ENCODE results near the gene CEP162. TPM values are rescaled to one million over a fixed set of nuclear protein-coding genes. Genes with fewer than 3 reads are reported as not detected.
"Not testable (repeated sequence)": the region's sequence is repeated elsewhere in the genome, so short reads cannot be mapped to it uniquely, and the experiment has no call there.

CEP162 gene
- total and polyA plus RNA-seq, 5 donors from 2014 or later: 2.2 to 6.0 (median 2.8) TPM

- H3K27me3 ChIP-seq (ENCODE audit: control insufficient read depth, insufficient read depth, low read length): no peaks in the 10 kb centered on the region
- H3K4me3 Mint-ChIP-seq: no peak overlapping the region
- no peaks in the 10 kb centered on the region for H3K9me3 ChIP-seq (ENCODE audit: control insufficient read depth in 2 of 2, low read length in 2 of 2)
- H3K4me3 ChIP-seq (ENCODE audit: low read depth, low read length): no peak overlapping the region
- peaks cover 45% of the 10 kb centered on the region for H3K36me3 Mint-ChIP-seq
- H3K27ac Mint-ChIP-seq: no peak overlapping the region
- peaks cover 12% of the 10 kb centered on the region for H3K36me3 ChIP-seq (ENCODE audit: control insufficient read depth, insufficient read depth, low read length)
- DNase-seq (no peak), ATAC-seq (ENCODE audit: low read depth in 2 of 2) (no peak)
- H3K4me1 Mint-ChIP-seq: peaks cover 0 to 2% (median 0%) of the 10 kb centered on the region in 4 donors
- H3K27me3 Mint-ChIP-seq: no peaks in the 10 kb centered on the region
- peaks cover 0 to 3% (median 0%) of the 10 kb centered on the region in 7 donors for H3K9me3 Mint-ChIP-seq
- H3K4me1 ChIP-seq (ENCODE audit: control insufficient read depth, insufficient read depth, low read length, poor library complexity, severe bottlenecking): no peaks in the 10 kb centered on the region
- H3K27ac ChIP-seq (ENCODE audit: insufficient read depth, low read length, poor library complexity, severe bottlenecking): no peak overlapping the region
Measured at GRCh38 chr6:84167457-84167856, 60.0 kb downstream of the CEP162 start.

GRCh38 chr6:84166395-84166794 lies 61.0 kb downstream of the CEP162 start:
- Histone ChIP-seq H3K9me3 (ENCODE audit: control insufficient read depth in 2 of 2, low read length in 2 of 2) (no peaks in the 10 kb centered on the region), H3K27ac (ENCODE audit: insufficient read depth, low read length, poor library complexity, severe bottlenecking) (no peak overlapping the region), H3K27me3 (ENCODE audit: control insufficient read depth, insufficient read depth, low read length) (no peaks in the 10 kb centered on the region), H3K36me3 (ENCODE audit: control insufficient read depth, insufficient read depth, low read length) (peaks cover 13% of the 10 kb centered on the region), H3K4me1 (ENCODE audit: control insufficient read depth, insufficient read depth, low read length, poor library complexity, severe bottlenecking) (no peaks in the 10 kb centered on the region), H3K4me3 (ENCODE audit: low read depth, low read length) (no peak overlapping the region)
- peaks cover 0 to 2% (median 0%) of the 10 kb centered on the region in 4 donors for H3K4me1 Mint-ChIP-seq
- H3K27me3 Mint-ChIP-seq: no peaks in the 10 kb centered on the region
- no peak for DNase-seq
- H3K27ac Mint-ChIP-seq: no peak overlapping the region
- H3K9me3 Mint-ChIP-seq: peaks cover 0 to 3% (median 0%) of the 10 kb centered on the region in 7 donors
- no peak overlapping the region for H3K4me3 Mint-ChIP-seq
- no peak for ATAC-seq (ENCODE audit: low read depth in 2 of 2)
- H3K36me3 Mint-ChIP-seq: peaks cover 48% of the 10 kb centered on the region

- not testable (repeated sequence) for DNase-seq, H3K27me3 Mint-ChIP-seq
- peak overlapping the region in 1 of 3 donors; percentile 67 for H3K27ac Mint-ChIP-seq
Measured at GRCh38 chr6:84164328-84164727, 63.1 kb downstream of the CEP162 start.

GRCh38 chr6:84161190-84161589 lies 66.3 kb downstream of the CEP162 start:
- no peaks in the 10 kb centered on the region for H3K4me1 ChIP-seq (ENCODE audit: control insufficient read depth, insufficient read depth, low read length, poor library complexity, severe bottlenecking)
- Mint-ChIP-seq H3K4me1 (peaks cover 0 to 5% (median under 1%) of the 10 kb centered on the region in 4 donors), H3K27me3 (no peaks in the 10 kb centered on the region), H3K9me3 (peaks cover 0 to 3% (median 0%) of the 10 kb centered on the region in 7 donors), H3K4me3 (no peak overlapping the region), H3K27ac (peak overlapping the region in 1 of 3 donors; percentile 6), H3K36me3 (peaks cover 50% of the 10 kb centered on the region)
- no peak for DNase-seq
- no peak overlapping the region for H3K27ac ChIP-seq (ENCODE audit: insufficient read depth, low read length, poor library complexity, severe bottlenecking)
- no peak for ATAC-seq (ENCODE audit: low read depth in 2 of 2)
- no peak overlapping the region for H3K4me3 ChIP-seq (ENCODE audit: low read depth, low read length)
- no peaks in the 10 kb centered on the region for H3K9me3 ChIP-seq (ENCODE audit: control insufficient read depth in 2 of 2, low read length in 2 of 2)
- H3K36me3 ChIP-seq (ENCODE audit: control insufficient read depth, insufficient read depth, low read length): peaks cover 10% of the 10 kb centered on the region
- H3K27me3 ChIP-seq (ENCODE audit: control insufficient read depth, insufficient read depth, low read length): no peaks in the 10 kb centered on the region

More at GRCh38 chr6:84164328-84164727, 63.1 kb downstream of the CEP162 start:
- H3K27me3 ChIP-seq (ENCODE audit: control insufficient read depth, insufficient read depth, low read length); H3K4me3 ChIP-seq (ENCODE audit: low read depth, low read length); H3K27ac ChIP-seq (ENCODE audit: insufficient read depth, low read length, poor library complexity, severe bottlenecking); H3K4me1 Mint-ChIP-seq; ATAC-seq (ENCODE audit: low read depth in 2 of 2); H3K9me3 ChIP-seq (ENCODE audit: control insufficient read depth in 2 of 2, low read length in 2 of 2); H3K4me1 ChIP-seq (ENCODE audit: control insufficient read depth, insufficient read depth, low read length, poor library complexity, severe bottlenecking); H3K9me3 Mint-ChIP-seq; H3K4me3 Mint-ChIP-seq: not testable (repeated sequence)
- H3K36me3 ChIP-seq (ENCODE audit: control insufficient read depth, insufficient read depth, low read length): peaks cover 12% of the 10 kb centered on the region
- H3K36me3 Mint-ChIP-seq: peaks cover 47% of the 10 kb centered on the region

DNA sequence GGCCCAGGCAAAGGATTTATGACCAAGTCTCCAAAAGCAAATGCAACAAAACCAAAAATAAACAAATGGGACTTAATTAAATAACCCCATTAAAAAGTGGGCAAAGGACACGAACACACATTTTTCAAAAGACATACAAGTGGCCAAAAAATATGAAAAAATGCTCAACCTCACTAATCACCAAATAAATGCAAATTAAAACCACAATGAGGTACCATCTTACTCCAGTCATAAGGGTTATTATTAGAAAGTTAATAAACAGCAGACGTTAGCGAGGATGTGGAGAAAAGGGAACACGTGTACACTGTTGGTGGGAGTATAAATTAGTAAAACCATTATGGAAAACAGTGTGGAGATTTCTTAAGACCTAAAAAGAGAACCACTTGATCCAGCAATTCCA lies 71.1 kb downstream of the CEP162 start:
- Mint-ChIP-seq H3K4me3 (no peak overlapping the region), H3K9me3 (no peaks in the 10 kb centered on the region), H3K36me3 (peaks cover 57% of the 10 kb centered on the region), H3K4me1 (peaks cover 0 to 7% (median under 1%) of the 10 kb centered on the region in 4 donors), H3K27me3 (no peaks in the 10 kb centered on the region), H3K27ac (peak overlapping the region in 1 of 3 donors; percentile 28)
- ATAC-seq (ENCODE audit: low read depth in 2 of 2) (no peak), DNase-seq (no peak)
- no peak overlapping the region for H3K4me3 ChIP-seq (ENCODE audit: low read depth, low read length)
- H3K36me3 ChIP-seq (ENCODE audit: control insufficient read depth, insufficient read depth, low read length): peaks cover 23% of the 10 kb centered on the region
- H3K27ac ChIP-seq (ENCODE audit: insufficient read depth, low read length, poor library complexity, severe bottlenecking): no peak overlapping the region
- no peaks in the 10 kb centered on the region for H3K27me3 ChIP-seq (ENCODE audit: control insufficient read depth, insufficient read depth, low read length)
- no peaks in the 10 kb centered on the region for H3K9me3 ChIP-seq (ENCODE audit: control insufficient read depth in 2 of 2, low read length in 2 of 2)
- no peaks in the 10 kb centered on the region for H3K4me1 ChIP-seq (ENCODE audit: control insufficient read depth, insufficient read depth, low read length, poor library complexity, severe bottlenecking)

GRCh38 chr6:84151669-84152068 lies 75.8 kb downstream of the CEP162 start:
- no peak overlapping the region for H3K4me3 Mint-ChIP-seq
- H3K4me1 Mint-ChIP-seq: peaks cover 0 to 7% (median 2%) of the 10 kb centered on the region in 4 donors
- H3K36me3 Mint-ChIP-seq: peaks cover 66% of the 10 kb centered on the region

GRCh38 chr6:84150705-84151104 lies 76.7 kb downstream of the CEP162 start:
- Histone ChIP-seq H3K36me3 (ENCODE audit: control insufficient read depth, insufficient read depth, low read length) (peaks cover 20% of the 10 kb centered on the region), H3K4me3 (ENCODE audit: low read depth, low read length) (no peak overlapping the region), H3K27ac (ENCODE audit: insufficient read depth, low read length, poor library complexity, severe bottlenecking) (no peak overlapping the region), H3K27me3 (ENCODE audit: control insufficient read depth, insufficient read depth, low read length) (no peaks in the 10 kb centered on the region), H3K4me1 (ENCODE audit: control insufficient read depth, insufficient read depth, low read length, poor library complexity, severe bottlenecking) (no peaks in the 10 kb centered on the region), H3K9me3 (ENCODE audit: control insufficient read depth in 2 of 2, low read length in 2 of 2) (no peaks in the 10 kb centered on the region)
- ATAC-seq (ENCODE audit: low read depth in 2 of 2) (no peak), DNase-seq (peak in 1 of 3 donors; percentile 5)
- Mint-ChIP-seq H3K36me3 (peaks cover 64% of the 10 kb centered on the region), H3K27ac (no peak overlapping the region), H3K9me3 (no peaks in the 10 kb centered on the region), H3K4me3 (no peak overlapping the region), H3K27me3 (no peaks in the 10 kb centered on the region), H3K4me1 (peaks cover 0 to 7% (median 2%) of the 10 kb centered on the region in 4 donors)

More at GRCh38 chr6:84151669-84152068, 75.8 kb downstream of the CEP162 start:
- Histone ChIP-seq H3K27me3 (ENCODE audit: control insufficient read depth, insufficient read depth, low read length) (no peaks in the 10 kb centered on the region), H3K9me3 (ENCODE audit: control insufficient read depth in 2 of 2, low read length in 2 of 2) (no peaks in the 10 kb centered on the region), H3K4me1 (ENCODE audit: control insufficient read depth, insufficient read depth, low read length, poor library complexity, severe bottlenecking) (no peaks in the 10 kb centered on the region), H3K36me3 (ENCODE audit: control insufficient read depth, insufficient read depth, low read length) (peaks cover 17% of the 10 kb centered on the region), H3K27ac (ENCODE audit: insufficient read depth, low read length, poor library complexity, severe bottlenecking) (no peak overlapping the region), H3K4me3 (ENCODE audit: low read depth, low read length) (no peak overlapping the region)
- Mint-ChIP-seq H3K27ac (no peak overlapping the region), H3K27me3 (no peaks in the 10 kb centered on the region), H3K9me3 (no peaks in the 10 kb centered on the region)
- ATAC-seq (ENCODE audit: low read depth in 2 of 2): no peak
- DNase-seq: no peak

DNA sequence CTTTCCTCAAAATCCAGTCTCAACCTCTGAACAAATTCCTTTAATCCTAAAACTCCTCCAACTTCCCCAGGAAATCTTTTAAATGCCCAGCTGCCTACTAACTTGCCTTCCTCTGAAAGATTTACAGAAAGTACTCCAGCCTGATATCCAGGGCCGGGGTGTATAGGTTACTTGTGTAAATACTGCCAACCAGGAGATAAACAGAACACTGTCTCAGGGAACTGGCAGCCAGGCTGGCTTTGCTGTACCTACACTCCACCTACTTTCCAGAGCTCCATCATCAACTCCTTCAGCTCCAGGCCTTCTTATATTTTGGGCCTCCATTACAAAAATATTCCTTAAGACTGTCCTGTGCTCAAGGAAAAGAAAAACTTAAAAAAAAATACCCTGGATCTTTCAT lies 85.9 kb downstream of the CEP162 start:
- no peaks in the 10 kb centered on the region for H3K4me1 Mint-ChIP-seq
- H3K27me3 Mint-ChIP-seq: no peaks in the 10 kb centered on the region
- ATAC-seq (ENCODE audit: low read depth in 2 of 2) (no peak), DNase-seq (no peak)
- no peaks in the 10 kb centered on the region for H3K9me3 Mint-ChIP-seq
- Histone ChIP-seq H3K4me3 (ENCODE audit: low read depth, low read length) (no peak overlapping the region), H3K27me3 (ENCODE audit: control insufficient read depth, insufficient read depth, low read length) (no peaks in the 10 kb centered on the region), H3K36me3 (ENCODE audit: control insufficient read depth, insufficient read depth, low read length) (peaks cover 16% of the 10 kb centered on the region), H3K4me1 (ENCODE audit: control insufficient read depth, insufficient read depth, low read length, poor library complexity, severe bottlenecking) (no peaks in the 10 kb centered on the region), H3K9me3 (ENCODE audit: control insufficient read depth in 2 of 2, low read length in 2 of 2) (no peaks in the 10 kb centered on the region), H3K27ac (ENCODE audit: insufficient read depth, low read length, poor library complexity, severe bottlenecking) (no peak overlapping the region)
- H3K4me3 Mint-ChIP-seq: no peak overlapping the region
- no peak overlapping the region for H3K27ac Mint-ChIP-seq
- peaks cover 58% of the 10 kb centered on the region for H3K36me3 Mint-ChIP-seq

Data from CD4-positive, CD25-positive, alpha-beta regulatory T cell (primary cell).